ENCODE measurements around the gene HOXC6.
A peak's percentile ranks its signal among the peaks of the same experiment; 100 is the strongest.

HOXC6 gene

DNA sequence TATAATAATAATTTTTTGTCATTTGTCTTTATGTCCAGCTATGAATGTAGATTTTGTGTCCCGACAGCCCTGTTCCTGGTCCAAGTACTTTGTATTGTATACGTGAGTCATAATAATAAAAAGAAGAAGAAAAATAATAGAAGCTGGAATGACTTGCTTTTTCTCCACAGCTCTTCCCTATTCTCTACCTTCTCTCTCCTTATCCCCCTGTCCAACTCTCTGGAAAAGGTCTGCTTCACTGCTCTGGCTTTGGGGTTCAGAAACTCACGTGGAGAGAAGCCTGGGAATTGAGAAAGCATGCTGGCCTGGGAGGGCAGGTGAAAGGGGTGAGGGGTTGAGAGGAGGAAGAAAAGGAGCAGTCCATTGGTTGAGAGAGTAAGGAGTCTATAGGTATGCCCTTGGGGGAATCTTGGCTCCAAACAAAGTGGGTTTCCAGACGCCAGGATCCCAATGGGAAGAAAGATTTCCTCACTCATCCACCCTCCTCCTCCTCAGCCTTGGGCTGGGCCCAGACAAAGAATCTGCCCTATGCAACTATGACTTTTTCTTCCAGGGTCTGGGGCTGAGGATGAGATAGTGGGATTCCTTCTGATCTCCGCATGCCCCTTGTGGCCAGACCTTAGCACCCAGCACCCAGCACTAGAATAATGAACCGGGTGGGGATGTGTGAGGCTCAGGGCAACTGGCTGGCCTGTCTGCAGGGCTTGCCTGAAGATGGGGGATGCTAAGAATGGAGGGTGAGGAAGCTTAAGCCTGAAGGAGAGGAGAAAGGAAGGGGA lies 15.4 kb upstream of the HOXC6 start:
- Histone ChIP-seq H3K27me3 (replicated peaks in 2 of 5; ENCODE audit: control insufficient read depth in 4 of 5, insufficient read depth in 5 of 5, low read length in 4 of 5) (peaks cover 9 to 97% (median 64%) of the 10 kb centered on the region in 5 experiments), H3K4me1 (ENCODE audit: control extremely low read depth in 1 of 4, control insufficient read depth in 4 of 4, insufficient read depth in 4 of 4, low read length in 3 of 4) (peaks cover 0 to 12% (median 6%) of the 10 kb centered on the region in 4 experiments), H3K27ac (ENCODE audit: insufficient read depth in 1 of 2, low read depth in 1 of 2, low read length in 2 of 2, poor library complexity in 1 of 2, severe bottlenecking in 2 of 2) (no peak overlapping the region), H3K4me3 (ENCODE audit: control insufficient read depth in 1 of 7, extremely low read depth in 1 of 7, insufficient read depth in 4 of 7, low read depth in 2 of 7, low read length in 6 of 7) (no peak overlapping the region), H3K9me3 (ENCODE audit: control extremely low read depth in 1 of 5, control insufficient read depth in 4 of 5, insufficient read depth in 2 of 5, low read depth in 1 of 5, low read length in 4 of 5) (peaks cover 0 to 4% (median 0%) of the 10 kb centered on the region in 5 experiments), H3K36me3 (ENCODE audit: control insufficient read depth in 4 of 4, insufficient read depth in 4 of 4, low read length in 3 of 4) (no peaks in the 10 kb centered on the region)
- WGBS (ENCODE audit: insufficient coverage), result no CpG with 5 or more reads among the region's 6 CpGs
- ChIA-PET CTCF (interaction anchor here (0.9 to 2.1 kb wide), 8 partner anchors 10 to 195 kb away, joined by 3 to 11 read pairs (median 4); no protein-coding TSS in a partner anchor), POLR2A (no interaction called here)
- DNase-seq, result no peak

GRCh38 chr12:54014377-54015017 lies 13.7 kb upstream of the HOXC6 start:
- Histone ChIP-seq H3K27me3 (replicated peaks in 2 of 5; ENCODE audit: control insufficient read depth in 4 of 5, insufficient read depth in 5 of 5, low read length in 4 of 5) (peaks cover 8 to 97% (median 64%) of the 10 kb centered on the region in 5 experiments), H3K9me3 (ENCODE audit: control extremely low read depth in 1 of 5, control insufficient read depth in 4 of 5, insufficient read depth in 2 of 5, low read depth in 1 of 5, low read length in 4 of 5) (peaks cover 0 to 4% (median 0%) of the 10 kb centered on the region in 5 experiments), H3K4me1 (ENCODE audit: control extremely low read depth in 1 of 4, control insufficient read depth in 4 of 4, insufficient read depth in 4 of 4, low read length in 3 of 4) (peaks cover 0 to 19% (median 9%) of the 10 kb centered on the region in 4 experiments), H3K36me3 (ENCODE audit: control insufficient read depth in 4 of 4, insufficient read depth in 4 of 4, low read length in 3 of 4) (no peaks in the 10 kb centered on the region), H3K4me3 (ENCODE audit: control insufficient read depth in 1 of 7, extremely low read depth in 1 of 7, insufficient read depth in 4 of 7, low read depth in 2 of 7, low read length in 6 of 7) (peak overlapping the region in 1 of 7 experiments; percentile 16), H3K27ac (ENCODE audit: insufficient read depth in 1 of 2, low read depth in 1 of 2, low read length in 2 of 2, poor library complexity in 1 of 2, severe bottlenecking in 2 of 2) (no peak overlapping the region)
- ChIA-PET CTCF (interaction anchor here (0.6 to 2.1 kb wide), 10 partner anchors 8 to 200 kb away, joined by 3 to 6 read pairs (median 4); partner anchors contain the start of gene SMUG1), POLR2A (interaction anchor here (0.6 kb wide), 1 partner anchor 67 kb away, joined by 5 read pairs; no protein-coding TSS in a partner anchor)
- no peak for DNase-seq
- WGBS (ENCODE audit: insufficient coverage), result 4% methylated on average over 20 of the region's 36 CpGs

DNA sequence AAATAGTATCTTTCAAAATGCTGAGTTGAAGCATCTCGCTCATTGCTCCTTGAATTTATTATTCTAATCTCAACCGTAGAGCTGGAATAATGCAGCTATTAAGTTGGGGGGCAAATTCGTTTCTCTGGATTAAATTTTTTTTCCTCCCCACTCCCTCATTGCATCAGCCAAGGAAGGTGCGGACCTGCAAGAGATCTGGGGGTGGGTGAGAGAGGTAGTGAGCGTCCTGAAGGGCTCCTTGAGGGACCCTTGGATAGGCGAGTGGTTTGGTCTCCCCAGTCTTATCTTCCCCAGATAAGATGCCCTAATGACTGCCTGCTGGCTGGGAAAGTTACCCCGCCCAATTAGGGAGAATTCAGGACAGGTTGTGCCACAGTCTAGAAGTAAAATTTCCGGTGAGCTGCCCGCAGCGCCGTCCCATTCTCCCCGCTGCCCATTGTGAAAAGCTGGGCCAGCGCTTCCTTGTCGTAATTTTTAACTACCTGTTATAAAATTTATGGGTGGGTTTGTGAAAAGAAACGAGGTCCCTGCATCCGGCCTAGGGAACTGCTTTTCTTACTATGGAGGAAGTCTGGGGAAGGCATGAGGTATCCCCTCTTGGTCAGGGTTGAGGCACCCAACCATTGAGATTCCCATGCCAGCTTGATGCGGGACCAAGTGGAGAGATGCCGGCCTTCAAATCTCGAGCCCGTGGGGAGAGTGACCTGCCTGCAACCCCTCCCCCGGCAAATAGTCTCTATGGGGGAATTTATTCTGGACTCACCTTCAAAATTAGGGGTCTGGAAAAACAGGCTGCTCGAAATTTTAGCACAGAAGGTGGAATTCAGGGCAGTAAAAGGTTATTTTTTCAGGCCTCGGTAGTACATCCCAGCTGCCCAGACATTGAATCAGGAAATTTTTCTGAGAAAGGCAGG lies 13.0 kb upstream of the HOXC6 start:
- no peak overlapping the region for H3K4me3 ChIP-seq (ENCODE audit: control insufficient read depth in 1 of 7, extremely low read depth in 1 of 7, insufficient read depth in 4 of 7, low read depth in 2 of 7, low read length in 6 of 7)
- no peak for DNase-seq
- H3K4me1 ChIP-seq (ENCODE audit: control extremely low read depth in 1 of 4, control insufficient read depth in 4 of 4, insufficient read depth in 4 of 4, low read length in 3 of 4), result peaks cover 0 to 19% (median 9%) of the 10 kb centered on the region in 4 experiments
- H3K36me3 ChIP-seq (ENCODE audit: control insufficient read depth in 4 of 4, insufficient read depth in 4 of 4, low read length in 3 of 4), result no peaks in the 10 kb centered on the region
- CTCF ChIA-PET, result interaction anchor here (0.6 to 2.6 kb wide), 12 partner anchors 9 to 199 kb away, joined by 4 to 7 read pairs (median 4); partner anchors contain the start of genes HOXC5 and SMUG1
- POLR2A ChIA-PET, result no interaction called here
- 6% methylated on average over 14 of the region's 23 CpGs for WGBS (ENCODE audit: insufficient coverage)
- H3K27me3 ChIP-seq (replicated peaks in 2 of 5; ENCODE audit: control insufficient read depth in 4 of 5, insufficient read depth in 5 of 5, low read length in 4 of 5), result peaks cover 8 to 97% (median 58%) of the 10 kb centered on the region in 5 experiments
- H3K9me3 ChIP-seq (ENCODE audit: control extremely low read depth in 1 of 5, control insufficient read depth in 4 of 5, insufficient read depth in 2 of 5, low read depth in 1 of 5, low read length in 4 of 5), result peaks cover 0 to 4% (median 0%) of the 10 kb centered on the region in 5 experiments
- H3K27ac ChIP-seq (ENCODE audit: insufficient read depth in 1 of 2, low read depth in 1 of 2, low read length in 2 of 2, poor library complexity in 1 of 2, severe bottlenecking in 2 of 2), result no peak overlapping the region

DNA sequence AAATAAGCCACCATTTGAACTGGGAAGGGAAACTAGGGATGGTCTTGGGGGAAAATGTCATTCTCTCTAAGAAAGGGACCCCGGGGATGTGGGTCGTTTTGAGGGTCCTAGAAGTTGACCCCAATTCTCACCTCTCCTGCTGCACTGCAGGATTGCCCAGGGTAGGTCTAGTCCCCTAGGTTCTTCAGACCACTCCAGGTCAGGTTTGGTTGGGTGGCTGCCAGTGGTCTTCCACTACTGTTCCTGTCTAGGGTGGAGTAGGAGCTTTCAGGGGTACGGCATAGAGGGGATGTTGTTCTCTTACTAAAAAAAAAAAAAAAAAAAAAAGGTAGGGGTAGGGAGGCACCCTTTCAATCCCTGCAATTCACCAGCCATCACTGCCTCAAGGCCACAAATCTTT lies 12.2 kb upstream of the HOXC6 start:
- Histone ChIP-seq H3K36me3 (ENCODE audit: control insufficient read depth in 4 of 4, insufficient read depth in 4 of 4, low read length in 3 of 4) (no peaks in the 10 kb centered on the region), H3K9me3 (ENCODE audit: control extremely low read depth in 1 of 5, control insufficient read depth in 4 of 5, insufficient read depth in 2 of 5, low read depth in 1 of 5, low read length in 4 of 5) (peaks cover 0 to 4% (median 0%) of the 10 kb centered on the region in 5 experiments), H3K4me3 (ENCODE audit: control insufficient read depth in 1 of 7, extremely low read depth in 1 of 7, insufficient read depth in 4 of 7, low read depth in 2 of 7, low read length in 6 of 7) (no peak overlapping the region), H3K27me3 (replicated peaks in 2 of 5; ENCODE audit: control insufficient read depth in 4 of 5, insufficient read depth in 5 of 5, low read length in 4 of 5) (peaks cover 4 to 97% (median 57%) of the 10 kb centered on the region in 5 experiments), H3K27ac (ENCODE audit: insufficient read depth in 1 of 2, low read depth in 1 of 2, low read length in 2 of 2, poor library complexity in 1 of 2, severe bottlenecking in 2 of 2) (no peak overlapping the region), H3K4me1 (ENCODE audit: control extremely low read depth in 1 of 4, control insufficient read depth in 4 of 4, insufficient read depth in 4 of 4, low read length in 3 of 4) (peaks cover 0 to 19% (median 9%) of the 10 kb centered on the region in 4 experiments)
- ChIA-PET POLR2A (no interaction called here), CTCF (interaction anchor here (1.1 to 2.6 kb wide), 10 partner anchors 9 to 200 kb away, joined by 3 to 7 read pairs (median 4); partner anchors contain the start of genes HOXC5 and SMUG1)
- no peak for DNase-seq
- WGBS (ENCODE audit: insufficient coverage), result 6% methylated on average over 2 of the region's 3 CpGs

DNA sequence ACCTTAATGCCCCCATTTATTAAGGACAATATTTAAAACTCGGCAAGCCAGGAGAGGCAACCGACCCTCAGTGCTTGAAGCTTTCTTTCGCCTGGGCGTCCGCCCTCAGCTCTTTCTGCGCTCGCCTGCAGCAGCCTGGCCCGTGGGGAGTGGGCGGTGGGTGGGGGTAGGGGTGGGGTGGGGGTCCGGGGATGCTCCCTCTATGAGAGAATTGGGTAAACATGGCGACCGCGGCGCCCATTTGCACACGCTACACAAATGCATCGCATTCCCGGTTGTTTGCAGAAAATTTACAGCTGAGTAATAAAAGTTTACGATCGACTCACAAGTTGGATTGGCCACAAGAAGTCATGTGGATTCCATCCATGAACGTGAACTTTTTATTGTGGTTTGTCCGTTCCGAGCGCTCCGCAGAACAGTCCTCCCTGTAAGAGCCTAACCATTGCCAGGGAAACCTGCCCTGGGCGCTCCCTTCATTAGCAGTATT lies 11.7 kb upstream of the HOXC6 start:
- Histone ChIP-seq H3K36me3 (ENCODE audit: control insufficient read depth in 4 of 4, insufficient read depth in 4 of 4, low read length in 3 of 4) (no peaks in the 10 kb centered on the region), H3K27ac (ENCODE audit: insufficient read depth in 1 of 2, low read depth in 1 of 2, low read length in 2 of 2, poor library complexity in 1 of 2, severe bottlenecking in 2 of 2) (no peak overlapping the region), H3K27me3 (replicated peaks in 2 of 5; ENCODE audit: control insufficient read depth in 4 of 5, insufficient read depth in 5 of 5, low read length in 4 of 5) (peaks cover 3 to 97% (median 59%) of the 10 kb centered on the region in 5 experiments), H3K4me1 (ENCODE audit: control extremely low read depth in 1 of 4, control insufficient read depth in 4 of 4, insufficient read depth in 4 of 4, low read length in 3 of 4) (peaks cover 0 to 19% (median 9%) of the 10 kb centered on the region in 4 experiments), H3K4me3 (ENCODE audit: control insufficient read depth in 1 of 7, extremely low read depth in 1 of 7, insufficient read depth in 4 of 7, low read depth in 2 of 7, low read length in 6 of 7) (no peak overlapping the region), H3K9me3 (ENCODE audit: control extremely low read depth in 1 of 5, control insufficient read depth in 4 of 5, insufficient read depth in 2 of 5, low read depth in 1 of 5, low read length in 4 of 5) (peaks cover 0 to 4% (median 0%) of the 10 kb centered on the region in 5 experiments)
- 2% methylated on average over 14 of the region's 25 CpGs for WGBS (ENCODE audit: insufficient coverage)
- DNase-seq, result no peak
- POLR2A ChIA-PET, result no interaction called here
- CTCF ChIA-PET, result interaction anchor here (0.8 to 2.6 kb wide), 10 partner anchors 10 to 200 kb away, joined by 3 to 7 read pairs (median 4); partner anchors contain the start of gene HOXC5

DNA sequence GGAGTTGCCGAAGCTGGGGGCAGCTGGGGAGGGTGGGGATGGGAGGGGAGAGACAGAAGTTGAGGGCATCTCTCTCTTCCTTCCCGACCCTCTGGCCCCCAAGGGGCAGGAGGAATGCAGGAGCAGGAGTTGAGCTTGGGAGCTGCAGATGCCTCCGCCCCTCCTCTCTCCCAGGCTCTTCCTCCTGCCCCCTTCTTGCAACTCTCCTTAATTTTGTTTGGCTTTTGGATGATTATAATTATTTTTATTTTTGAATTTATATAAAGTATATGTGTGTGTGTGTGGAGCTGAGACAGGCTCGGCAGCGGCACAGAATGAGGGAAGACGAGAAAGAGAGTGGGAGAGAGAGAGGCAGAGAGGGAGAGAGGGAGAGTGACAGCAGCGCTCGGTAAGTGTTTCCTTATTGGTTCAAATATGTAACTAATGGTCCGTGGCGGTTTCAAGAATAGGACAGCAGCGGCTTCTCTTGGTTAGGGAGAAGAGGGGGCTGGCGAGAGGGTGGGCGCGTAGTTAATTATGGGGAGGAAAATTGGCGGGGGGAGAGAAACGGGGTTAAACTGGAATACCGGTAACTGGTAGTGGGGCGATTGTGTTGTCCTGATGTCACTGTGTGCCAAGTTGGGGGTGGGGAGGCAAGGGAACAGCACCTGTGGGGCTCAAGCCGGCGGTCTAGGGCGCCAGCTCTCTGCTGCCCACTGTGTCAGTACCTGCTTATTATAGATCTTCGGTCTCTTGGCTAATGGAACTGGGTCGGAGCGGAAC lies 11.0 kb upstream of the HOXC6 start:
- Histone ChIP-seq H3K4me1 (ENCODE audit: control extremely low read depth in 1 of 4, control insufficient read depth in 4 of 4, insufficient read depth in 4 of 4, low read length in 3 of 4) (peaks cover 0 to 19% (median 9%) of the 10 kb centered on the region in 4 experiments), H3K4me3 (ENCODE audit: control insufficient read depth in 1 of 7, extremely low read depth in 1 of 7, insufficient read depth in 4 of 7, low read depth in 2 of 7, low read length in 6 of 7) (peak overlapping the region in 4 of 7 experiments; percentile 26 to 64 (median 43)), H3K27me3 (replicated peaks in 2 of 5; ENCODE audit: control insufficient read depth in 4 of 5, insufficient read depth in 5 of 5, low read length in 4 of 5) (peaks cover 4 to 99% (median 59%) of the 10 kb centered on the region in 5 experiments), H3K27ac (ENCODE audit: insufficient read depth in 1 of 2, low read depth in 1 of 2, low read length in 2 of 2, poor library complexity in 1 of 2, severe bottlenecking in 2 of 2) (peak overlapping the region in 1 of 2 experiments; percentile 54), H3K36me3 (ENCODE audit: control insufficient read depth in 4 of 4, insufficient read depth in 4 of 4, low read length in 3 of 4) (no peaks in the 10 kb centered on the region), H3K9me3 (ENCODE audit: control extremely low read depth in 1 of 5, control insufficient read depth in 4 of 5, insufficient read depth in 2 of 5, low read depth in 1 of 5, low read length in 4 of 5) (peaks cover 0 to 4% (median 0%) of the 10 kb centered on the region in 5 experiments)
- ChIA-PET POLR2A (no interaction called here), CTCF (interaction anchor here (0.8 to 2.6 kb wide), 9 partner anchors 10 to 199 kb away, joined by 3 to 7 read pairs (median 4); partner anchors contain the start of gene HOXC5)
- no peak for DNase-seq
- WGBS (ENCODE audit: insufficient coverage), result 3% methylated on average over 16 of the region's 24 CpGs
